Endothelial cell of umbilical vein (primary cell): Measurements from ENCODE around the gene HOXB6. TPM values are rescaled to one million over a fixed set of nuclear protein-coding genes. Genes with fewer than 3 reads are reported as not detected.

Experiments
- BruUV-seq: library from RNA; stranded (reverse); fragments of 400-500 nt; replicated peaks from 2 replicates; lab custom pipeline; 2021; lab: Mats Ljungman, UMichigan
- CTCF ChIA-PET: fragments of 300-600, 350-600 bp; sonication (Branson Sonifier 250); formaldehyde crosslinking; loops from one replicate; lab custom pipeline; 2021; ENCODE audit warnings: antibody characterized with exemption, inconsistent platforms; lab: Charles Lee
- POLR2A ChIA-PET: fragments of 300-600, 350-600 bp; sonication (Branson Sonifier 250); formaldehyde crosslinking; loops from one replicate; lab custom pipeline; 2021; ENCODE audit warnings: antibody characterized with exemption, inconsistent platforms; lab: Charles Lee
- DNase-seq: peaks from one replicate; pipeline ENCODE4 v3.0.0-alpha.2; 2011; ENCODE audit warnings: low read depth, low spot score
- FAIRE-seq: peaks from 2 replicates; lab custom pipeline; 2011; peaks lifted over from hg19 to GRCh38; lab: Jason Lieb, UNC
- H2AFZ ChIP-seq: 2 replicates; pipeline ENCODE4 v1.6.0; 2012; ENCODE audit warnings: low read depth, low read length, control low read depth, inconsistent platforms
- H3K27ac ChIP-seq: 2 replicates; pipeline ENCODE4 v1.5.1; 2011; ENCODE audit warnings: low read depth, mild to moderate bottlenecking, control low read depth, low read length, moderate library complexity; ENCODE audit not compliant: insufficient read depth
- H3K27me3 ChIP-seq, 2 experiments: 2 replicates each; pipeline versions ENCODE4 v1.6.0 to v1.6.1; 2011; ENCODE audit warnings: low read length in 2 of 2, mixed read lengths in 1 of 2; ENCODE audit not compliant: control insufficient read depth in 2 of 2, insufficient read depth in 2 of 2
- H3K36me3 ChIP-seq, 2 experiments: 2 replicates in 1 of 2; 3 replicates in 1 of 2; pipeline ENCODE4 v1.5.1; 2011; ENCODE audit warnings: low read length in 2 of 2, mild to moderate bottlenecking in 1 of 2, moderate library complexity in 1 of 2; ENCODE audit not compliant: control insufficient read depth in 2 of 2, insufficient read depth in 2 of 2; ENCODE audit errors: extremely low read depth in 1 of 2
- H3K4me1 ChIP-seq: 3 replicates; pipeline ENCODE4 v1.5.1; 2011; ENCODE audit warnings: mild to moderate bottlenecking, low read length; ENCODE audit not compliant: control insufficient read depth, insufficient read depth; ENCODE audit errors: extremely low read depth
- H3K4me2 ChIP-seq: 2 replicates; pipeline ENCODE4 v1.6.1; 2011; ENCODE audit warnings: low read length, control low read depth, mixed read lengths; ENCODE audit not compliant: insufficient read depth
- H3K4me3 ChIP-seq, 3 experiments: fragments of 200-600 bp in 1 of 3; sonication (generic), shearing (Covaris generic) in 1 of 3; replicated peaks in 1 of 3; 2 replicates each; pipeline ENCODE4 v1.5.1; 2011 to 2016; ENCODE audit warnings: control low read depth in 3 of 3, low read length in 3 of 3, mild to moderate bottlenecking in 2 of 3, inconsistent platforms in 1 of 3, low read depth in 1 of 3, moderate library complexity in 1 of 3; ENCODE audit not compliant: insufficient read depth in 1 of 3
- H3K79me2 ChIP-seq: 2 replicates; pipeline ENCODE4 v1.6.0; 2012; ENCODE audit warnings: low read length, inconsistent platforms; ENCODE audit not compliant: control insufficient read depth, insufficient read depth
- H3K9ac ChIP-seq: replicated peaks from 2 replicates; pipeline ENCODE3; 2011; ENCODE audit warnings: low read length, control low read depth; ENCODE audit not compliant: insufficient read depth; ENCODE audit errors: extremely low read depth
- H3K9me1 ChIP-seq: replicated peaks from 3 replicates; pipeline ENCODE4 v1.6.0; 2011; ENCODE audit warnings: mild to moderate bottlenecking, low read length; ENCODE audit not compliant: control insufficient read depth, insufficient read depth; ENCODE audit errors: extremely low read depth
- H3K9me3 ChIP-seq: replicated peaks from 2 replicates; pipeline ENCODE4 v1.5.1; 2012; ENCODE audit warnings: low read length, inconsistent platforms; ENCODE audit not compliant: control insufficient read depth, insufficient read depth
- H4K20me1 ChIP-seq: replicated peaks from 2 replicates; pipeline ENCODE3; 2011; ENCODE audit warnings: mild to moderate bottlenecking, low read length; ENCODE audit not compliant: control insufficient read depth, insufficient read depth; ENCODE audit errors: extremely low read depth
- EZH2 ChIP-seq: IDR thresholded peaks from 2 replicates; pipeline ENCODE4 v1.6.1; 2012; ENCODE audit warnings: borderline replicate concordance, low read depth, mild to moderate bottlenecking, moderate library complexity, low read length, inconsistent platforms; ENCODE audit not compliant: severe bottlenecking
- FOS ChIP-seq: IDR thresholded peaks from 2 replicates; pipeline ENCODE4 v1.6.1; 2011; ENCODE audit warnings: mild to moderate bottlenecking, low read length, moderate library complexity, borderline replicate concordance; ENCODE audit not compliant: insufficient read depth
- GATA2 ChIP-seq: IDR thresholded peaks from 2 replicates; pipeline ENCODE4 v1.7.0; 2011; ENCODE audit warnings: low read depth, mild to moderate bottlenecking, moderate library complexity, mixed read lengths, low read length; ENCODE audit not compliant: insufficient read length, insufficient read depth
- JUN ChIP-seq: IDR thresholded peaks from 2 replicates; pipeline ENCODE4 v1.6.1; 2011; ENCODE audit warnings: borderline replicate concordance, low read depth; ENCODE audit not compliant: insufficient read length, insufficient read depth
- MYC ChIP-seq: IDR thresholded peaks from one replicate; pipeline ENCODE4 v1.6.1; 2011; ENCODE audit warnings: mild to moderate bottlenecking, low read depth, low read length
- POLR2A ChIP-seq: IDR thresholded peaks from 2 replicates; pipeline ENCODE4 v1.6.1; 2012; ENCODE audit warnings: low read depth, mild to moderate bottlenecking, control low read depth, low read length
- POLR2AphosphoS5 ChIP-seq: IDR thresholded peaks from 2 replicates; pipeline ENCODE4 v1.6.1; 2012; ENCODE audit warnings: low read depth, mild to moderate bottlenecking, control low read depth, low read length, moderate library complexity; ENCODE audit not compliant: insufficient read depth
- dilution Hi-C: fragments of 300-500 bp; cut with MboI; formaldehyde crosslinking; loops from one replicate; pipeline ENCODE4 v1.15.0; 2019; ENCODE audit warnings: low sequenced_read_pairs; ENCODE audit not compliant: extremely low pct_ligation_motif_present
- intact Hi-C: fragments of 100-400 bp; cut with micrococcal nuclease; formaldehyde crosslinking; loops from one replicate; pipeline ENCODE4 v1.10.0; 2022
- polyA plus RNA-seq, 4 experiments: library from polyadenylated mRNA; depleted of rRNA in 3 of 4; stranded (reverse) in 3 of 4; unstranded in 1 of 4; fragments of >200 nt; gene quantifications; 2 replicates each; pipeline versions ENCODE4 v1.2.1 to v1.2.3, GENCODE V29; 2011 to 2012; ENCODE audit warnings: missing spikeins in 1 of 4
- total RNA-seq: library from RNA; stranded (reverse); gene quantifications from 2 replicates; pipeline ENCODE4 v1.2.3, GENCODE V29; 2021
- TF ChIP-seq, protein P1 (sequence below): IDR thresholded peaks from 2 replicates; pipeline ENCODE4 v1.6.1; 2011; ENCODE audit not compliant: insufficient read depth, insufficient read length
- TF ChIP-seq, protein P2 (sequence below), 2 donors: IDR thresholded peaks; 1 replicate in 1 of 2; 2 replicates in 1 of 2; pipeline ENCODE4 v1.5.1; 2011; ENCODE audit warnings: low read length in 2 of 2, mild to moderate bottlenecking in 2 of 2, moderate library complexity in 2 of 2, control low read depth in 1 of 2, inconsistent platforms in 1 of 2, low read depth in 1 of 2; ENCODE audit not compliant: insufficient read depth in 1 of 2; ENCODE audit errors: extremely low read depth in 1 of 2

Gene HOXB6
- total and polyA plus RNA-seq, 2 donors (not counting 3 experiments of a cell fraction or from before 2014, with no cell fraction given), result 8.8 to 24.0 TPM

DNA sequence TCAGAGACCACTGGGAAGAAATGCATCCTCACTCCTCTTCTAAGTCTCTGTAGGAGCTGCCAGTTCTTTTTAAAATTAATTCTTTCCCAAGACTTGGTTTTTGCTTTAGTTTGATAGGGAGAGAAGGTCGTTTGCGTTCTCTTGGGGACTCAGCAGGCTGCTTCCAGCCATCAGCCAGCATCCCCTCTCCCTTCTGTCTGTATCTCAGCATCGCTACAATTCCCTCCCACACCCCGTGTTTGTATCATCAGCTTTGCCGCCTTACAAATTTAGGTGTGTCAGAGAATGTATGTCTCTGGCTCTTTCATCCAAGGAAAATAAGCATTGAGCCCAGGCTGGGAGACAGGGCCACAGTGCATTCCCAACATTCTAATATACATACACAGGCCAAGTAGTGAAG is 5.4 kb downstream of the HOXB6 start:
- dilution Hi-C loops, result no loop called here

More for the DNA sequence above, 5.4 kb downstream of the HOXB6 start:
- no peak overlapping the region for H3K9ac ChIP-seq
- H3K4me1 ChIP-seq, result peaks cover 32% of the 10 kb centered on the region
- H2AFZ ChIP-seq, result no peak overlapping the region
- H3K27ac ChIP-seq, result no peak overlapping the region
- no peaks in the 10 kb centered on the region for H4K20me1 ChIP-seq
- no peak overlapping the region for H3K4me2 ChIP-seq
- FAIRE-seq (no peak), DNase-seq (no peak)
- no peak overlapping the region for H3K4me3 ChIP-seq
- H3K36me3 ChIP-seq, result peaks cover 3% of the 10 kb centered on the region in 2 experiments
- ChIA-PET CTCF (interaction anchor here (1.6 to 1.8 kb wide), 2 partner anchors 11 to 14 kb away, joined by 5 read pairs; no protein-coding TSS in a partner anchor), POLR2A (no interaction called here)
- no peaks in the 10 kb centered on the region for H3K9me3 ChIP-seq
- no peaks in the 10 kb centered on the region for H3K9me1 ChIP-seq
- TF ChIP-seq GATA2 (no peak), EZH2 (no peak), POLR2AphosphoS5 (no peak), JUN (no peak), FOS (no peak), POLR2A (no peak), MYC (no peak)
- TF ChIP-seq, protein P1, sequence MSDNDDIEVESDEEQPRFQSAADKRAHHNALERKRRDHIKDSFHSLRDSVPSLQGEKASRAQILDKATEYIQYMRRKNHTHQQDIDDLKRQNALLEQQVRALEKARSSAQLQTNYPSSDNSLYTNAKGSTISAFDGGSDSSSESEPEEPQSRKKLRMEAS, result no peak
- TF ChIP-seq, protein P2, sequence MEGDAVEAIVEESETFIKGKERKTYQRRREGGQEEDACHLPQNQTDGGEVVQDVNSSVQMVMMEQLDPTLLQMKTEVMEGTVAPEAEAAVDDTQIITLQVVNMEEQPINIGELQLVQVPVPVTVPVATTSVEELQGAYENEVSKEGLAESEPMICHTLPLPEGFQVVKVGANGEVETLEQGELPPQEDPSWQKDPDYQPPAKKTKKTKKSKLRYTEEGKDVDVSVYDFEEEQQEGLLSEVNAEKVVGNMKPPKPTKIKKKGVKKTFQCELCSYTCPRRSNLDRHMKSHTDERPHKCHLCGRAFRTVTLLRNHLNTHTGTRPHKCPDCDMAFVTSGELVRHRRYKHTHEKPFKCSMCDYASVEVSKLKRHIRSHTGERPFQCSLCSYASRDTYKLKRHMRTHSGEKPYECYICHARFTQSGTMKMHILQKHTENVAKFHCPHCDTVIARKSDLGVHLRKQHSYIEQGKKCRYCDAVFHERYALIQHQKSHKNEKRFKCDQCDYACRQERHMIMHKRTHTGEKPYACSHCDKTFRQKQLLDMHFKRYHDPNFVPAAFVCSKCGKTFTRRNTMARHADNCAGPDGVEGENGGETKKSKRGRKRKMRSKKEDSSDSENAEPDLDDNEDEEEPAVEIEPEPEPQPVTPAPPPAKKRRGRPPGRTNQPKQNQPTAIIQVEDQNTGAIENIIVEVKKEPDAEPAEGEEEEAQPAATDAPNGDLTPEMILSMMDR (IDR thresholded peaks at IDR 0.05; ENCODE audit: extremely low read depth in 1 of 2, insufficient read depth in 1 of 2, low read depth in 1 of 2, low read length in 2 of 2), result no peak
- peaks cover 88% of the 10 kb centered on the region for H3K79me2 ChIP-seq
- intact Hi-C loops, result no loop called here
- no TSS peak for BruUV-seq
- H3K27me3 ChIP-seq, result no peaks in the 10 kb centered on the region
